GM12872 (cell line): ENCODE data around the gene TNFRSF8.
A peak's percentile ranks its signal among the peaks of the same experiment; 100 is the strongest.

Experiments
- TF ChIP-seq, protein P1 (sequence below): IDR thresholded peaks from 3 replicates; pipeline ENCODE4 v1.5.1; 2011; ENCODE audit warnings: low read depth, mild to moderate bottlenecking, low read length, moderate library complexity; ENCODE audit not compliant: insufficient read depth

TNFRSF8 gene

DNA sequence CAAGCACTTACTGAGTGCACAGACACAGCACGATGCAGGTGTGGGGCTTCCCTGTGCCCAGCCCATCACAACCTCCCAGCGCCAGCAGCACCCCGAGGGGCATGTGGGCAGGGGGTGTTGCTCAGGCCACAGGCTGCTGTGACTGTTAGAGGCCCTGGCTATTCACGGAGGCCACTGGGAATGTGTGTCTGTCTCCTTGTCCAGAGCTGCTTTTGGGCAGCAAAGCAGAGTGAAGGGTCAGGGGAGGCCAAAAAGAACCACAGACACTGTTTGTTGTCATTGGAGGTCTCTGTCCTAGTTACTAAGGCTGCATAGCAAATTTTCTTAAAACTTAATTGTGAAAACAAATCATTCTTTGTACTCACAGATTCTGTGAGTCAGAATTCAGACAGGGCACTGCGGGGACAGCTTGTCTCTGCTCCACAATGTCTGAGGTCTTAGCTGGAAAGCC lies 49.6 kb downstream of the TNFRSF8 start:
- TF ChIP-seq, protein P1, sequence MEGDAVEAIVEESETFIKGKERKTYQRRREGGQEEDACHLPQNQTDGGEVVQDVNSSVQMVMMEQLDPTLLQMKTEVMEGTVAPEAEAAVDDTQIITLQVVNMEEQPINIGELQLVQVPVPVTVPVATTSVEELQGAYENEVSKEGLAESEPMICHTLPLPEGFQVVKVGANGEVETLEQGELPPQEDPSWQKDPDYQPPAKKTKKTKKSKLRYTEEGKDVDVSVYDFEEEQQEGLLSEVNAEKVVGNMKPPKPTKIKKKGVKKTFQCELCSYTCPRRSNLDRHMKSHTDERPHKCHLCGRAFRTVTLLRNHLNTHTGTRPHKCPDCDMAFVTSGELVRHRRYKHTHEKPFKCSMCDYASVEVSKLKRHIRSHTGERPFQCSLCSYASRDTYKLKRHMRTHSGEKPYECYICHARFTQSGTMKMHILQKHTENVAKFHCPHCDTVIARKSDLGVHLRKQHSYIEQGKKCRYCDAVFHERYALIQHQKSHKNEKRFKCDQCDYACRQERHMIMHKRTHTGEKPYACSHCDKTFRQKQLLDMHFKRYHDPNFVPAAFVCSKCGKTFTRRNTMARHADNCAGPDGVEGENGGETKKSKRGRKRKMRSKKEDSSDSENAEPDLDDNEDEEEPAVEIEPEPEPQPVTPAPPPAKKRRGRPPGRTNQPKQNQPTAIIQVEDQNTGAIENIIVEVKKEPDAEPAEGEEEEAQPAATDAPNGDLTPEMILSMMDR, result no peak

DNA sequence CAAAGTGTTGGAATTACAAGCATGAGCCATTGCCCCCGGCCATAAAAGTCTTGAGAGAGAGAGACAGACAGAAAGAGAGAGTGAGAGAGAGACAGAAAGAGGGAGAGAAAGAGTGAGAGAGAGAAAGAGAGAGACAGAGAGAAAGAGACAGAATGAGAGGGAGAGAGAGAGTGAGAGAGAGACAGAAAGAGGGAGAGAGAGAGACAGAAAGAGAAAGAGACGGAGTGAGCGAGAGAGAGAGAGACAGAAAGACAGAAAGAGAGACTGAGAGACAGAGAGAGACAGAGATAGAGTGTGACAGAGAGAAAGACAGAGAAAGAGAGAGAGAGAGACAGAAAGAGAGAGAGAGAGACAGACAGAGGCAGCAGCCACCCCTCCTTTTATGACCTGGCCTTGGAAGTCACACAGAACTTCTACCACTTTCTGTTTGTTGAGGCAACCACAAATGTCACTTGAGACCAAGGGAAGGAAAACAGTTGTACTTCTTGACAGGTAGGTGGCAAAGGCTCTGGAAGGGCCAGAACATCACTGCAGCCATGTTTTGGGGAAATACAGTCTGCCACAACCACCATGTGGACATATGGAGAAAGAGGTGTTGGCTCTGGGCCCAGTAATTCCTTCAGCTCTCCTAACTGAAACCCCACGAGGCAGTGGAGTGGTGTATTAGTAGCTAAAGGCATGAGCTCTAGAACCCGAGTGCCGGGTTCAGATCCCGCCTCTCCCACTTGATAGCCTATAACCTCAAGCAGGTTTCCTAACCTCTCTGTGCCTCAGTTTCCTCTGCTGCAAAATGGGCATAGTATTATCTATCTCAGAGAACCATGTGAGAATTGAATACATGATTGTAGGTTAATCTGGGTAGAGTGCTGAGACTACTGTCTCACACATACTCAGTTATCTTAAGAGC lies 50.6 kb downstream of the TNFRSF8 start:
- TF ChIP-seq, protein P1, result no peak

DNA sequence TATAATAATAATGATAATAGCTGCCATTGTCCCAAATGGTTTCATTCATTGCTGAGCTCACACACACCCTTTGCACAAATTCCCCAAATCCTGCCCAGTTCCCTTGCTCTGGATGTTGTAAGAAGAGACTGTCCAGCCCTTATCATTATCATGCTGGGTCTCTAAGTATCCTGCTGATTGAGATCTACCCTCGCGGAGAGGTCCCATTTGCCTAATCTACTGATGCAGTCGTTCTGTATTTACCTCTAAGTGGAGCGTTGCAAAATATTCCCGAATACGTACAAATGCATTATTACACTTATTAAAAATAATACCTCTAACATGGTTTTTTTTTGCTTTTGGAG lies 51.2 kb downstream of the TNFRSF8 start:
- TF ChIP-seq, protein P1, result no peak

DNA sequence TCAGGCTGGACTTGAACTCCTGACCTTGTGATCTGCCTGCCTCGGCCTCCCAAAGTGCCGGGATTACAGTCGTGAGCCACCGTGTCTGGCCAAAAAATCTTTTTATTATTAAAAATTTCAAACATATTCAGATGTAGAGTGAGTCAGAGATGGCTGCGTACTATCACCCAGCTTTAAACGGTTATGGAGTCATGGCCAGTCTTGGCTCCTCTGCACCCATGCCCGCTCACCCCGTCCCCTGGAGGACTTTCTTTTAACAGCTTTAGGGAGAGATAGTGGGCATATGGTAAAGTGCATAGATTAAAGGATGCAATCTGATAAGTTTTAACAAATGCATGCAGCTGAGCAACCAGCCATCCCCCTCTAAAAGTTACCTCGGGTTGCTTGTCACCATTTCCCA lies 51.8 kb downstream of the TNFRSF8 start:
- TF ChIP-seq, protein P1, result no peak

DNA sequence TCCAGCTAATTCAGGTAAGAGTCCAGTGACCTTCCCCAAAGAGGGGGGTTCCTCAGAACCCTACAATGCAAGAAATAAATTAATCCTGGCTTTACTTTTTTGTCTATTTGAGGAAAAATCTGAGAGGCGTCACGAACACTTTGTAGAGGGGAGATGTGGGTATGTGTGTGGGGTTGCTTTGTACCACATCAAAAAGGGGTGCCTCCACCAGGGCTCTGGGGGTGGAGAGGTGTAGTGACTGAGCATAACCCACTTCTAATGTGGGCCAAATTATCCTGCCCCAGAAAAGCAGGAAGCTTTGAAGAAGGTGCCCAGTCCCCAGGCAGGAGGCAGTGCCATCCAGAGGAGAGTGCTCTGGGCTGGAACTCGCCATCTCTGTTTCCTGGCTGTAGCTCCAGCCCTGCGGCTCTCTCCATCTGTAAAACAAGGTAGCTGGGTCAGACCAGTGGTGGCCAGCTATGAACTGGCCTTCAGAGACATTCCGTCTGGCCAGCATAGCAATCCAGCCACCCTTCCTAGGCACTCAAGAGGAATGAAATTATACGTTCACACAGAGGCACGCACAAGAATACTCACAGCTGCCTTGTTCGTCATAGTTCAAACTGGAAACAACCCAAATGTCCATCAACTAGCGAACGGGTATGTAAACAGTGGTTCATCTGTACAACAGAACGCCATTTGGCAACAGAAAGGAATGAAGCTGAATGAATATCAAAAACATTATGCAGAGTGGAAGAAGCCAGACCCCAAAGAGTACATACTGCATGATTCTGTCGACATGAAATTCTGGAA lies 58.3 kb downstream of the TNFRSF8 start:
- TF ChIP-seq, protein P1, result no peak

DNA sequence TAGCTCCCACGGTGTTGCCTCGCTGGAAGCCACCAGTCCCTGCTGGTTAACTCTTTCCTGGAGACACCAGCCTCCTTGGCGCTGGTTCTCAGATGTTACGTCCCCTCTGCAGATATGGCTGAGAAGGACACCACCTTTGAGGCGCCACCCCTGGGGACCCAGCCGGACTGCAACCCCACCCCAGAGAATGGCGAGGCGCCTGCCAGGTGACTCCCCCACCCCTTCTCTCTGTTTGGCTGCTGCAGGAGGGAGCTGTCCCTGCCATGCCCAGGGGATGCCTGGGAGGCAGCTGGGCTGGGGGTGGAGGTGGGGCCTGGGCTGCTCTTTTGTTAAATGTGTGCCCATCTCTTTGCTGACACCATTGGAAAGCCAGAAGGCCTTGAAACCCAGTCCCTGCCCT lies 60.1 kb downstream of the TNFRSF8 start:
- TF ChIP-seq, protein P1, result no peak

DNA sequence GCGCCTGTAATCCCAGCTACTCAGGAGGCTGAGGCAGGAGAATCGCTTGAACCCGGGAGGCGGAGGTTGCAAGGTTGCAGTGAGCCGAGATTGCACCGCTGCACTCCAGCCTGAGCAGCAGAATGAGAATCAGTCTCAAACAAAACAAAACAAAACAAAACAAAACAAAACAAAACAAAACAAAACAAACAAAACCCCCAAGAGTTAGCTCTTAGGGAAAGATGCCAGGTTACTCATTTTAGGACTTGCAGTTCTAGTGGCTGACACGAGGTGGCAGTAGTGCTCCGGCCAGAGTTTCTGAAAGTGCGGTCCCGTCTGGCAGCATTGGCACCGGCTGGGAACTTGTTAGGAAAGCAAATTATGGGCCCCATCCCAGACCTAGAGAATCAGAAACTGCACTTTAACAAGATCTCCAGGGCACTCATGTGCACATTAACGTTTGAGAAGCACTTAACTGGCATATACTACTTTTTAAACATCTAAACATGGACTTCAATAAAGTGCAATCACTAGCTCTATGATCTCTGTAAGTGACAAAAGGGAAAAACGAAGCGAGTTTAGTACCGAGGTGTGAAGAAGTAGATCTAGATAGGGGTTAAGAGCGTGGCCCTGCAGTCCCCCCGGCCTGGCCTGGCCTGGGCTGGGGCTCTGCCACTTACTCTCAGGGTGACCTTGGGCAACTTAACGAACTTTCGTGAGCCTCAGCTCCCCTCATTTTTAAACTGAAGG lies 61.8 kb downstream of the TNFRSF8 start:
- TF ChIP-seq, protein P1, result peak; percentile 95
